HepG2 (cell line): Measurements from ENCODE around the gene P2RY12. TPM values are rescaled to one million over a fixed set of nuclear protein-coding genes. Genes with fewer than 3 reads are reported as not detected.

Experiments used
- GMEB2 ChIP-seq: IDR thresholded peaks from 2 replicates; pipeline ENCODE4 v1.6.1; 2016; ENCODE audit warnings: missing biosample characterization, missing genetic modification reagents, low read depth
- MXD4 ChIP-seq: IDR thresholded peaks from 2 replicates; pipeline ENCODE4 v1.6.1; 2016; ENCODE audit warnings: mild to moderate bottlenecking, missing biosample characterization, missing genetic modification reagents
- MZF1 ChIP-seq: sonication (generic); formaldehyde crosslinking; IDR thresholded peaks from 2 replicates; pipeline ENCODE4 v1.8.1; 2023; ENCODE audit warnings: mild to moderate bottlenecking, missing genetic modification reagents, borderline replicate concordance
- ONECUT2 ChIP-seq: sonication (generic); formaldehyde crosslinking; IDR thresholded peaks from 2 replicates; pipeline ENCODE4 v1.4.0; 2020; ENCODE audit warnings: missing genetic modification reagents
- REL ChIP-seq: sonication (generic); formaldehyde crosslinking; conservative IDR thresholded peaks from 2 replicates; pipeline ENCODE4 v1.8.0; 2022; ENCODE audit warnings: mild to moderate bottlenecking, missing genetic modification reagents, moderate library complexity
- TFE3 ChIP-seq: IDR thresholded peaks from 2 replicates; pipeline ENCODE4 v1.6.1; 2016
- ZHX2 ChIP-seq, 2 experiments: sonication (generic) in 1 of 2; formaldehyde crosslinking in 1 of 2; IDR thresholded peaks; 2 replicates each; pipeline versions ENCODE4 v1.6.1 to v1.9.0; 2014 to 2022; ENCODE audit warnings: antibody characterized with exemption in 1 of 2, borderline replicate concordance in 1 of 2, inconsistent platforms in 1 of 2, low read depth in 1 of 2, missing genetic modification reagents in 1 of 2
- ZNF530 ChIP-seq: sonication (generic); formaldehyde crosslinking; IDR thresholded peaks from 2 replicates; pipeline ENCODE4 v1.5.0; 2020; ENCODE audit warnings: low read depth, mild to moderate bottlenecking, missing genetic modification reagents
- ZNF572 ChIP-seq: sonication (generic); formaldehyde crosslinking; IDR thresholded peaks from 2 replicates; pipeline ENCODE4 v1.5.1; 2020; ENCODE audit warnings: mild to moderate bottlenecking, missing genetic modification reagents
- polyA plus RNA-seq, 8 experiments: library from polyadenylated mRNA; depleted of rRNA in 3 of 8; stranded (reverse) in 7 of 8; unstranded in 1 of 8; fragments of >200 nt; fragmentation: Illumina TruSeq in 4 of 8; extraction: Trizol in 4 of 8; gene quantifications; 2 replicates each; pipeline versions ENCODE4 v1.2.1 to v1.2.3, GENCODE V29; 2011 to 2016; ENCODE audit warnings: low read depth in 4 of 8, missing spikeins in 1 of 8, mixed read lengths in 1 of 8; ENCODE audit not compliant: insufficient read depth in 1 of 8
- total RNA-seq, 5 experiments: library from RNA; depleted of rRNA; stranded (reverse); fragments of >200 nt; fragmentation: Illumina TruSeq; extraction: Trizol; gene quantifications; 2 replicates each; pipeline ENCODE4 v1.2.3, GENCODE V29; 2016; ENCODE audit warnings: low read depth in 1 of 5

P2RY12 gene
- total and polyA plus RNA-seq, 2 of the 13 experiments (the other 11 are each of a cell fraction or from before 2014, with no cell fraction given), result not detected

- TF ChIP-seq ONECUT2 (no peak), REL (CRISPR knock-in tag) (no peak), GMEB2 (no peak), MZF1 (CRISPR knock-in tag) (no peak), ZHX2 (IDR thresholded peaks at IDR 0.05; ENCODE audit: low read depth) (no peak), ZHX2 (CRISPR knock-in tag; IDR thresholded peaks at IDR 0.05; ENCODE audit: borderline replicate concordance) (no peak), TFE3 (CRISPR knock-in tag) (no peak), ZNF530 (CRISPR knock-in tag) (no peak), ZNF572 (CRISPR knock-in tag) (no peak), MXD4 (CRISPR knock-in tag) (no peak)
Measured at GRCh38 chr3:151356794-151357462, 27.6 kb downstream of the P2RY12 start (continued).
